Vagina (tissue), 2 donors: ENCODE results near the gene GDF7.

ENCODE experiments used
- CTCF ChIP-seq, 3 experiments: fragments of 450-650 bp in 2 of 3; fragments of 200-600 bp in 1 of 3; sonication (generic) in 1 of 3; IDR thresholded peaks; one replicate each; pipeline ENCODE4 v1.5.1; 2017 to 2019; ENCODE audit warnings: antibody characterized with exemption in 3 of 3, mild to moderate bottlenecking in 2 of 3, moderate library complexity in 2 of 3
- POLR2AphosphoS5 ChIP-seq, 2 donors: sonication (generic); formaldehyde crosslinking; IDR thresholded peaks; one replicate each; pipeline ENCODE4 v1.9.0; 2017; ENCODE audit warnings: antibody characterized with exemption in 2 of 2, mild to moderate bottlenecking in 2 of 2, low read depth in 1 of 2; ENCODE audit not compliant: insufficient read depth in 1 of 2

GRCh38 chr2:20676353-20677215, 9.6 kb downstream of the GDF7 start:
- TF ChIP-seq CTCF (IDR thresholded peaks at IDR 0.05), result peak in 2 of 3 experiments; percentile 18 to 26
- no peak for TF ChIP-seq POLR2AphosphoS5 (IDR thresholded peaks at IDR 0.05; ENCODE audit: insufficient read depth in 1 of 2, low read depth in 1 of 2)
